Right atrium auricular region (tissue), 2 donors: ENCODE results near the gene CTU2. TPM values are rescaled to one million over a fixed set of nuclear protein-coding genes. Genes with fewer than 3 reads are reported as not detected.

ENCODE experiments used
- DNase-seq: peaks from one replicate; pipeline ENCODE4 v3.0.0-alpha.2; 2019; ENCODE audit warnings: low spot score
- H3K27ac ChIP-seq, 2 donors: fragments of 200-600 bp; sonication (generic); 1 replicate in 1 of 2; 2 replicates in 1 of 2; pipeline ENCODE4 v1.5.1; 2016 to 2019
- H3K27me3 ChIP-seq, 2 donors: fragments of 200-600 bp; sonication (generic); one replicate each; pipeline versions ENCODE4 v1.5.1 to v1.6.0; 2017 to 2019
- H3K36me3 ChIP-seq: fragments of 200-600 bp; sonication (generic); one replicate; pipeline ENCODE4 v1.5.1; 2016
- H3K4me1 ChIP-seq, 2 donors: fragments of 200-600 bp; sonication (generic); one replicate each; pipeline versions ENCODE4 v1.5.1 to v1.6.0; 2017 to 2019
- H3K4me3 ChIP-seq, 2 donors: fragments of 200-600 bp; sonication (generic); 1 replicate in 1 of 2; 2 replicates in 1 of 2; pipeline ENCODE4 v1.5.1; 2017 to 2019; ENCODE audit warnings: mild to moderate bottlenecking in 1 of 2, moderate library complexity in 1 of 2
- H3K9me3 ChIP-seq, 2 donors: fragments of 200-600 bp; sonication (generic); one replicate each; pipeline ENCODE4 v1.5.1; 2019
- total RNA-seq, 2 donors: library from RNA; depleted of rRNA; stranded (reverse); fragments of >200 nt; gene quantifications; one replicate each; pipeline ENCODE4 v1.1.0, GENCODE V29; 2016
- TF ChIP-seq, protein P1 (sequence below), 2 donors: fragments of 200-600 bp; sonication (generic); IDR thresholded peaks; one replicate each; pipeline ENCODE4 v1.5.1; 2019; ENCODE audit warnings: antibody characterized with exemption in 2 of 2

Gene CTU2
- total RNA-seq, 2 donors from 2014 or later = 7.1 to 8.2 TPM

DNA sequence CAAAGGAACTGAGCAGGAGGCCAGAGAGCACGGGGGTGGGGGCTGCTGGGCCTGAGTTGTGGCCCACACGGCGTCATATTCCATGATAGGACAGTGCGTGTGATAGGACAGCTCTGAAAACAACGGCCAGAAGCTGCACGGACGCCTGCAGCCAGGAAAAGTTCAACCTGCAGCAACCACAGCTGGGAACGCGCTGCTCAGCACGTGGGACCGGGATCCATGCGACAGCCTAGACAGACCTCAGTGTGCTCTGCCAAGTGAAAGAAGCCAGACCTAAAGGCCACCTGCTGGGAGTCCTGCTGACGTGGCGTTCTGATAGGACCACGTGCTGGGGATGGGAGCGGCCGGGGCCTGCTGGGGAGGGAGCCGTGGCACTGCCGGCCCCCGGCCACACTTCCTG lies 21.6 kb downstream of the CTU2 start:
- DNase-seq = no peak
- Histone ChIP-seq H3K27me3 (no peaks in the 10 kb centered on the region), H3K9me3 (no peaks in the 10 kb centered on the region), H3K27ac (no peak overlapping the region), H3K36me3 (peaks cover 54% of the 10 kb centered on the region), H3K4me3 (no peak overlapping the region), H3K4me1 (no peaks in the 10 kb centered on the region)
- TF ChIP-seq, protein P1, sequence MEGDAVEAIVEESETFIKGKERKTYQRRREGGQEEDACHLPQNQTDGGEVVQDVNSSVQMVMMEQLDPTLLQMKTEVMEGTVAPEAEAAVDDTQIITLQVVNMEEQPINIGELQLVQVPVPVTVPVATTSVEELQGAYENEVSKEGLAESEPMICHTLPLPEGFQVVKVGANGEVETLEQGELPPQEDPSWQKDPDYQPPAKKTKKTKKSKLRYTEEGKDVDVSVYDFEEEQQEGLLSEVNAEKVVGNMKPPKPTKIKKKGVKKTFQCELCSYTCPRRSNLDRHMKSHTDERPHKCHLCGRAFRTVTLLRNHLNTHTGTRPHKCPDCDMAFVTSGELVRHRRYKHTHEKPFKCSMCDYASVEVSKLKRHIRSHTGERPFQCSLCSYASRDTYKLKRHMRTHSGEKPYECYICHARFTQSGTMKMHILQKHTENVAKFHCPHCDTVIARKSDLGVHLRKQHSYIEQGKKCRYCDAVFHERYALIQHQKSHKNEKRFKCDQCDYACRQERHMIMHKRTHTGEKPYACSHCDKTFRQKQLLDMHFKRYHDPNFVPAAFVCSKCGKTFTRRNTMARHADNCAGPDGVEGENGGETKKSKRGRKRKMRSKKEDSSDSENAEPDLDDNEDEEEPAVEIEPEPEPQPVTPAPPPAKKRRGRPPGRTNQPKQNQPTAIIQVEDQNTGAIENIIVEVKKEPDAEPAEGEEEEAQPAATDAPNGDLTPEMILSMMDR (IDR thresholded peaks at IDR 0.05) = no peak

- Histone ChIP-seq H3K36me3 (peaks cover 42% of the 10 kb centered on the region), H3K4me1 (no peaks in the 10 kb centered on the region), H3K27me3 (no peaks in the 10 kb centered on the region), H3K4me3 (no peak overlapping the region), H3K9me3 (no peaks in the 10 kb centered on the region), H3K27ac (no peak overlapping the region)
- DNase-seq = no peak
- TF ChIP-seq, protein P1 (IDR thresholded peaks at IDR 0.05) = no peak
These were observed 24.6 kb downstream of the CTU2 start for GRCh38 chr16:88730632-88731607.

DNA sequence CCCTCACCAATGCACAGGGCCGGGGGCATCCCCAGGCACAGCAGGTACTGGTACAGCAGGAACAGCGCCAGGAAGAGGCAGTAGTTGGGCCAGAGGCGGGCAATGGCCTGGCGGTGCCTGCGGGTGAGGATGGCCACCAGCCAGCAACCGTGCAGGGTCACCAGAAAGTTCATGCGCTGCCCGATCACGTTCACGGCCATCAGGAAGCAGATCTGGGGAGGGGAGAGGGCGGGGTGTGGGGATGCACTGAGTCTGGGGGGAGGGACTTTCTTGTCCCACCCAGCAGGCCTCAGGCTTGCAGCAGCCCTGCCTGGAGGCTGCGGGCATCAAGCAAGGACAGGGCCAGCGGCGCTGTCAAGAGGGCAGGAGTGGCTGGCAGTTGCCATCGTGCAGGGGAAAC lies 25.4 kb downstream of the CTU2 start:
- Histone ChIP-seq H3K36me3 (peaks cover 38% of the 10 kb centered on the region), H3K4me3 (no peak overlapping the region), H3K4me1 (no peaks in the 10 kb centered on the region), H3K27ac (no peak overlapping the region), H3K9me3 (no peaks in the 10 kb centered on the region), H3K27me3 (no peaks in the 10 kb centered on the region)
- no peak for DNase-seq
- TF ChIP-seq, protein P1 (IDR thresholded peaks at IDR 0.05) = no peak

- TF ChIP-seq, protein P1 (IDR thresholded peaks at IDR 0.05) = no peak
These were observed 26.1 kb downstream of the CTU2 start for GRCh38 chr16:88732172-88732960.

DNA sequence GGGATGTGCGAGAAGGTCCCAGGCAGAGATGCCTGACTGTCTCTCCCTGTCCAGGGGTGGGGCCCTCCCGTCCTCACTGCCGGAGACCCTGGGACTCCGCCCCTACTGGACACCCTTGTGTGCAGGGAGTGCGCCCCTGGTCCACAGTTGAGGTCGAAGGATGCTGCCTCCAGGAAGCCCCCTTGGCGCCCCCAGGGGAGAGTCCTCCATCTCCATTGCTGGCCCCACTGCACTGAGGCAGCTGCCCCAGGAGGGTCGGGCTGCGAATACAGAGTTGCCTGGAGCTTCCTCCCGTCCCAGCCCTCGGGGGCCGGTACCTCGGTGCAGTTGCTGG lies 26.6 kb downstream of the CTU2 start:
- no peak for DNase-seq
- no peaks in the 10 kb centered on the region for H3K27me3 ChIP-seq
- H3K9me3 ChIP-seq = no peaks in the 10 kb centered on the region
- peaks cover 33% of the 10 kb centered on the region for H3K36me3 ChIP-seq
- peaks cover 0 to 10% of the 10 kb centered on the region in 2 donors for H3K4me1 ChIP-seq
- TF ChIP-seq, protein P1 (IDR thresholded peaks at IDR 0.05) = no peak
- H3K27ac ChIP-seq = no peak overlapping the region
- H3K4me3 ChIP-seq = no peak overlapping the region

More at GRCh38 chr16:88732172-88732960, 26.1 kb downstream of the CTU2 start:
- Histone ChIP-seq H3K36me3 (peaks cover 33% of the 10 kb centered on the region), H3K4me3 (no peak overlapping the region), H3K9me3 (no peaks in the 10 kb centered on the region), H3K4me1 (peaks cover 0 to 5% of the 10 kb centered on the region in 2 donors), H3K27me3 (no peaks in the 10 kb centered on the region), H3K27ac (no peak overlapping the region)
- DNase-seq = no peak
